Gastroesophageal sphincter (tissue), 4 donors: ENCODE data around the gene CCDC34. TPM values are rescaled to one million over a fixed set of nuclear protein-coding genes. Genes with fewer than 3 reads are reported as not detected.

Experiments
- ATAC-seq: fragments of 150-250 bp; one replicate; pipeline ENCODE4 v1.9.1; 2016; ENCODE audit warnings: mild to moderate bottlenecking, moderate library complexity
- H3K27ac ChIP-seq, 4 donors: fragments of 200-600 bp; sonication (generic) in 3 of 4; 1 replicate in 3 of 4; 2 replicates in 1 of 4; pipeline ENCODE4 v1.5.1; 2016 to 2019
- H3K27me3 ChIP-seq: fragments of 200-600 bp; sonication (generic); one replicate; pipeline ENCODE4 v1.5.1; 2019
- H3K36me3 ChIP-seq, 2 donors: fragments of 200-600 bp; sonication (generic); one replicate each; pipeline ENCODE4 v1.5.1; 2019; ENCODE audit warnings: control low read depth in 1 of 2
- H3K4me1 ChIP-seq, 3 donors: fragments of 200-600 bp; sonication (generic); 1 replicate in 2 of 3; 2 replicates in 1 of 3; pipeline ENCODE4 v1.5.1; 2016 to 2019; ENCODE audit warnings: control low read depth in 2 of 3
- H3K4me3 ChIP-seq, 2 donors: fragments of 200-600 bp; sonication (generic); one replicate each; pipeline ENCODE4 v1.5.1; 2019; ENCODE audit warnings: mild to moderate bottlenecking in 1 of 2, moderate library complexity in 1 of 2
- H3K9me3 ChIP-seq, 3 donors: fragments of 200-600 bp; sonication (generic); one replicate each; pipeline ENCODE4 v1.5.1; 2017 to 2019; ENCODE audit warnings: control low read depth in 2 of 3
- CTCF ChIP-seq, 4 experiments: fragments of 200-600 bp in 2 of 4; fragments of 450-650 bp in 2 of 4; sonication (generic) in 1 of 4; IDR thresholded peaks; one replicate each; pipeline ENCODE4 v1.5.1; 2017 to 2019; ENCODE audit warnings: antibody characterized with exemption in 4 of 4, mild to moderate bottlenecking in 2 of 4, moderate library complexity in 2 of 4
- EP300 ChIP-seq: sonication (generic); formaldehyde crosslinking; IDR thresholded peaks from one replicate; pipeline ENCODE4 v1.6.1; 2017; ENCODE audit warnings: antibody characterized with exemption, mild to moderate bottlenecking
- POLR2A ChIP-seq, 2 donors: fragments of 450-650 bp; IDR thresholded peaks; one replicate each; pipeline ENCODE4 v1.6.1; 2017; ENCODE audit warnings: antibody characterized with exemption in 2 of 2, mild to moderate bottlenecking in 2 of 2, moderate library complexity in 1 of 2
- POLR2AphosphoS5 ChIP-seq: sonication (generic); formaldehyde crosslinking; IDR thresholded peaks from one replicate; pipeline ENCODE4 v1.6.1; 2017; ENCODE audit warnings: antibody characterized with exemption
- WGBS, 2 donors: methylation state at CpG; one replicate each; pipeline ENCODE4 v1.1.5; 2018; ENCODE audit warnings: low coverage in 1 of 2; 5-methylcytosine and 5-hydroxymethylcytosine counted together
- total RNA-seq, 4 donors: library from RNA; depleted of rRNA; stranded (reverse); fragments of >200 nt; gene quantifications; one replicate each; pipeline ENCODE4 v1.1.0, GENCODE V29; 2016

Gene CCDC34
- total RNA-seq, 4 donors from 2014 or later: 0.78 to 1.3 (median 1.1) TPM

DNA sequence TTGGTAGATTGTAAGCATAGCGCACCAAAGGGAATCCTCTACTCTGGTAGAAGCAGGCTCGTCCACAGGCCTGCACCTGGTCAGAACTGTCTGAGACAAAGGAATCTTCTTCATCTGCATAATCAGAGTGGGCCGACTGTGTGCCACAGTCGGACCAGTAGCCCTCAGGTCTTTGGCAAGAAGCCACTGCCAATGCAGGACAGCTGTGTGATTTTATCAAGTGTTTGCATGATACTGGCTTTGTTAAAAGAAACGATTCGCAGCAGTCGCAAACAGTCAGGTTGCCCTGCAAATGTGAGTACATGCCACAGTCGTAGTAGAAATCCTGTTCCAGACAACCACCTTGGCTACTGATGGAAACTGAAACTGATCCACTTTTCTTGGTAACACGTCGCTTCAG lies 4.9 kb upstream of the CCDC34 start:
- Histone ChIP-seq H3K36me3 (peaks cover 0 to 46% of the 10 kb centered on the region in 2 donors), H3K27me3 (no peaks in the 10 kb centered on the region), H3K4me3 (no peak overlapping the region), H3K9me3 (no peaks in the 10 kb centered on the region), H3K27ac (no peak overlapping the region), H3K4me1 (peaks cover 0 to 7% (median 0%) of the 10 kb centered on the region in 3 donors)
- WGBS, 2 donors: 97% methylated on average over 6 of the region's 10 CpGs; no CpG with 5 or more reads in 1 of the 2 donors
- ATAC-seq: no peak
- no peak for TF ChIP-seq EP300
- TF ChIP-seq POLR2A (IDR thresholded peaks at IDR 0.05): no peak
- no peak for TF ChIP-seq POLR2AphosphoS5
- no peak for TF ChIP-seq CTCF (IDR thresholded peaks at IDR 0.05)

DNA sequence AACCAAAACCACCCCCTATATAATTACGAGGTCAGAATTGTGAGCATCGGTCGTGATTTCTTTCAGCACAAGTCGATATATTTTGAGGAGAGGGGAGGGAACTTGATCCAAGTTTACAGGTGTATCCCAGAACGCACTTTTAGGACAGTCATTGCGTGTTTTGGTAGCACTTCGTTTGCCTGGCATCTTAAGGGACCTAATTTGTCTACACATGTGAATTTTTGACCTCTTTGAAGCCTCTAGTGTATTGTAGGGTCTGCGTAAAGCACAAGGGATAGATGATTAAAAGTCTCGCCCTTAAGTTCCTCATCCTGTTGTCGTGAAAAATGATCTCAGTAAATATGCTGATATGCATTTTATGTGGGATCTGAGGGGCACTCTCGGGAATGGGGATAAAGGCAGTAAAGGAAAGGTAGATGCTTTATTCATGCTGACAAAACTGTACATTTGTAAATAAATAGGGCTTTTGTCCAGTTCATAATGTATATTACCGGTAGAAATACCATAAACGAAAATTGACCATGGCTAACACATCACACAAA lies 632 bp upstream of the CCDC34 start:
- H3K27ac ChIP-seq: peak overlapping the region in 3 of 4 donors; percentile 21 to 70 (median 22)
- H3K4me1 ChIP-seq: peaks cover 0 to 16% (median 7%) of the 10 kb centered on the region in 3 donors
- no peak for ATAC-seq
- no peak for TF ChIP-seq POLR2AphosphoS5
- TF ChIP-seq CTCF (IDR thresholded peaks at IDR 0.05): no peak
- TF ChIP-seq POLR2A (IDR thresholded peaks at IDR 0.05): no peak
- no peak for TF ChIP-seq EP300
- peak overlapping the region; percentile 47 to 72 for H3K4me3 ChIP-seq
- no peaks in the 10 kb centered on the region for H3K27me3 ChIP-seq
- H3K9me3 ChIP-seq: no peaks in the 10 kb centered on the region
- WGBS, 2 donors: 34 to 41% methylated on average over 11 to 13 of the region's 13 CpGs
- peaks cover 0 to 13% of the 10 kb centered on the region in 2 donors for H3K36me3 ChIP-seq

- H3K27me3 ChIP-seq: no peaks in the 10 kb centered on the region
- no peaks in the 10 kb centered on the region for H3K36me3 ChIP-seq
- H3K4me1 ChIP-seq: peaks cover 0 to 16% (median 7%) of the 10 kb centered on the region in 3 donors
- H3K27ac ChIP-seq: no peak overlapping the region
- 58 to 64% methylated on average over 6 to 8 of the region's 8 CpGs for WGBS, 2 donors
- no peak overlapping the region for H3K4me3 ChIP-seq
- TF ChIP-seq POLR2A (IDR thresholded peaks at IDR 0.05) (no peak), POLR2AphosphoS5 (no peak), EP300 (no peak), CTCF (IDR thresholded peaks at IDR 0.05) (no peak)
- H3K9me3 ChIP-seq: no peaks in the 10 kb centered on the region
- no peak for ATAC-seq
These were observed 1.2 kb downstream of the CCDC34 start for GRCh38 chr11:27361649-27362431.

DNA sequence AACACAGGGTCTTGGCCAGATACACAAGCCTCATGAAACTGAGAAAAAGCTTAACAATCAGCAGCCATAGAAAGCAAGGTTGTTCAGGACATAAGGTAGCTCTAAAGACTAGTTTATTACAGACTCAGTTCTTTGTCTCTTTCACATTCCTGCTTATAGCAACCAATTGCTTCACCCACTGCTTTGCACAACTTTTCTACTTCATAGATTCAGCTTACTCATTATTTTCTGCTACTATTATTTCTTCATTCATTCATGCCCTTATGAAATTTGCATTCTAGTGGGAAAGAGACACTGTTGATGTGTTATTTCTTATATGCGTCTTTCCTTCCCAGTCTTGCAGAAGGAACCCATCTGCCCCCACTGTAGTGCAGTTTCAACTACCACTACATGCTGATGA lies 4.7 kb downstream of the CCDC34 start:
- no peak overlapping the region for H3K4me3 ChIP-seq
- H3K27me3 ChIP-seq: no peaks in the 10 kb centered on the region
- H3K9me3 ChIP-seq: no peaks in the 10 kb centered on the region
- WGBS, 2 donors: 88 to 89% methylated on average over 1 of the region's 1 CpG
- no peak for ATAC-seq
- H3K27ac ChIP-seq: no peak overlapping the region
- no peaks in the 10 kb centered on the region for H3K36me3 ChIP-seq
- TF ChIP-seq POLR2A (IDR thresholded peaks at IDR 0.05) (no peak), EP300 (no peak), CTCF (IDR thresholded peaks at IDR 0.05) (no peak), POLR2AphosphoS5 (no peak)
- H3K4me1 ChIP-seq: peaks cover 0 to 9% (median 7%) of the 10 kb centered on the region in 3 donors
